ENCODE data around the gene CHRM1.

The CHRM1 gene

DNA sequence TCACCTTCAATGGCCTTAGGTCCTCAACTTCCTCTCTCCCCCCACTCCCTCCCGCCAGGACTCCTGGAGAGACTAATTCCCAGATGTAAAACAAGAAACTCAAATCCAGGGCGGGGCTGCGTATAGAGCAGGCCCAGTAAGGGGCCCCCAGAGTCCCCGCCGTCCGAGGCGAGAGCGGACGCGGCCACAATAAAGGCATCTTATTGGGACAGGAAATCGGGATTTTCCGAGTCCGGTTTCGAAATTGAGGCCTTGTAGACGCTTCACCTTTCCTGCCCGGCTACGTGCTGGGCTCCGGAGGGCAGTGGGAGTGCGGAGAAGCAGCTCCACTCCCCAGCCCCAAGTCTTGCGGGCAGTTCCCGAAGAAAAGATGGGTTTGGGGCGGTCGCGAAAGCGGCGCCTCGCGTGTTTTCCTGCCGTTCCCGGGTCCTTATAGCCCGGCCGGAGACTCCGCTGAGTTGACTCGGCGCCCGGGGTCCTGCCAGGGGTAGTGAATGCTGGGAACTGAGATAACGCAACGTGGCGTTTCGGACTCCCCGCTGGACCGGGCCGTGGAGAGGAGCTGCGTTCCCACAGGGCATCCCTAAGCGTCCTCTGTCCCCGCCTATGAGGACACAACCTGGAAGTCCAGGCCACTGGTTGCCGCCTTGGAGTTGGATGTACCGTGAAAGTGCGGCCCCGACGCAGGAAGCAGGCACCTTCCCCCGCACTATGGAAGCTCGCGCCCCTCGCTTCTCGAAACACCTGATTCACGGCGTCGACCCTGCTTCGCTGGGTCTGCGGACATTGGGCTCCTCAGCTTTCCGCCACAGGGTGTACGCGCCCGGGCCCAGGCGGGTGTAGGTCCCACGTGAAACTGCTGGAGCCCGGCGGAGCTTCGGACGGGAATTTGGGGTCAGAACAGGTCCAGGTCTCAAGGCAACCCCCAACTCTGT is 4.8 kb upstream of the CHRM1 start:
- no peak for DNase-seq (ENCODE audit: low read depth)

DNA sequence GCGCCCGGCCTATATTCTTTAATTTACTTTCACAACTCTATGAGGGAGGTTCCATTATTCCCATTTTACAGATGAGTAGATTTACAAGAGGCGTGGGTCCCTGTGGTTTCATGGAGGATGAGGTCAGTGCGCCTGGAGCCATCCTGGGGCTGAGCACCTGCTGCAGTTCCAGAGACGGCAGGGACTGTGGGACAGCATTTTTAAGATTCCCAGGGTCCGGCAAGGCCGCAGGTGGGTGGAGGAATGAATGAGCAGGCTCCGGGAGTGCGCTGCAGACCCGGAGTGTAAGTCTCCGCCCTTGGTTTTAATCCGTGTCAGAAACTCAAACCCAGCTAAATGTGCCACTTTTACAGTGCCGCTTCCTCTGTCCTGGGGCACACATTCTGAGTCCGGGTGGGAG is 4.1 kb upstream of the CHRM1 start:
- no peak for DNase-seq (ENCODE audit: low read depth)

DNA sequence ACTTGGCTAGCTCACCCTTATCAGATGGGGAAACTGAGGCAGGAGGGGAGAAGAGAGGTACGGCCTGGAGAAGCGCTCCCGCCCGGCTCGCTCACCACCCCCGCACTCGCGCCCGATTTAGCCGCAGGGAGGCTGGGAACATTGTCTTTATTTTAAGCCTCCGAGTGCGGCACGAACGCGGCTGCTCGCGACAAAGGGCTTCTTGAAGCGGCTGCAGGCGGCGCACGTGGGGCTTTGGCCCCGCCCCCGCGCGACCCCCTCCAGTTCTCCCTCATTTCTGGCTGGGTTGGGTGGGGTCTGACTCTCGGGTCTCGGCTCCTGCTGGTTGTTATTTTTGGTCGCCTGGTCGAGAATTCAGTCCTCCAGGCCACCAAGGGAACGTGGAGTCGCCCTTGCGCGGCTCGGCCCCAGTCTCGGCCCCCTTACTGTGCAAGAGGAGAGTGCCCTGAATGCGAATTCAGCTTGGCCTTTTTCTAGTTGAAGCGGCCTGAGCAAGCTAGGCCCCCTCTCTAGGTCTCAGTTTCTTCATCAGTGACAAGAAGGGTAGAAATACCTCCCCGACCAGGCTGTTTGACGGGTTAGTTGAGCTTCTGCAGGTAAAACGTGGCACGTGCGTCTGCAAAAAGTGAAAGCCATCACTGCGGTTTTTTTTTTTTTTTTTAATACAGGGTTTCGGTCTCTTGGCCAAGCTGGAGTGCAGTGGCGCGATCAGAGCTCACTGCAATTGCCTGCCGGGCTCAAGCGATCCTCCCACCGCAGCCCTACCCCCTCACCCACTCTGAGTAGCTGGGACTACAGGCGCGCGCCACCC is 2.6 kb upstream of the CHRM1 start:
- no peak for DNase-seq (ENCODE audit: low read depth)

DNA sequence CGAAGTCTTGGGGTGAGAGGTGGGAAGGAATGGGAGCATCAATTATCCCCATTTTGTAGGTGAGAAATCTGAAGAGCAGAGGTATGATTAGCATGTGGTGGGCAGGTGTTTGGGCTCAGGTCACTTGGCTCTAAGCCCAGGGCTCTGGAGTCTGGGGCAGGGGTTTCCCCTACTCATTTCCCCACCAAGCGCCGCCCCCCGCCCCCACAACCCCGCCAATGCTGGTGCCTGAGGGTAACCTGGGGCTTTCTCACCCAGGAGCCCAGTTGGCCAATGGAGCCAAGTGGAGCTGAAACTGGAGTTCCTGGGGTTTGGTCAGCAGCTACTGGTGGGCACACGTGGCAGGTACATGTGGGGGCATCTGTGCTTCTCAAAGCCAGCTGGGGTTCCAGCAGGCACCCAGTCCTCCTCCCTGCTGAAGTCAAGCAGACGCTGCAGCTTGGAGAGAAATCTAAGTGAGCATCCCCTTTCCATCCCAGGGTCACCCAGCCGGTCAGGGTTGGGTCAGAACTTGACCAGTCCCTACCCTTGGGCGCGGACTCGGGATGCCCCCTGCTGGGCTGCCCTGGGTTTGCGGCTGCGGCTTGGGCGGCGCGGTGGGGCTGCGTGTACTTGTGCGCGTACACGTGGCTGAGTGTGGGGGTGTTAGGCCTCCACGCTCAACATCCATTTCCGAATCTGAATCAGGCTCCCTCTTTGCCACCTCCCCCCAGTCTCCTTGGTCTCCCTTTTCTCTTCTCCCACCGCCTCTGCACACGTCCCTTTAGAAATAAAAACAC is 1.7 kb upstream of the CHRM1 start:
- DNase-seq (ENCODE audit: low read depth) = no peak

DNA sequence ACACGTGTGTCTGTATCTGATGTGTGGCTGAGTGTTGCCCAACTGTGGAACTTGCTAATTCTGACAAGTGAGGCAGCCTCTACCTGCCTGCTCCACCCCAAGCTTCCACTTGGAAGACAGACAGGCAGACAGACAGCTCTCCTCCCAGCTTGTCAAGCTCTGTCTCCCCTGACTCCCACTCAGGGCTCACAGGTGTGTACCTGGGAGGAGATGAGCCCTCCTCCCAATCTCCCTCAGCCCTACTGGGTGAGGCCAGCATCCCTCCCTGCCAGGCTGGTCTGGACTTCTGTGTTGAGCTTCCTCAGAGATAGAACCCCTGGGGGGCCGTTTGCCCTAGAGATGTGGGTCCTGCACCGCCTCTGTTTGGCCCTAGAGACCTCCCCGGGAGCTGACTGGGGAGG is 1.0 kb upstream of the CHRM1 start:
- no peak for DNase-seq (ENCODE audit: low read depth)

DNA sequence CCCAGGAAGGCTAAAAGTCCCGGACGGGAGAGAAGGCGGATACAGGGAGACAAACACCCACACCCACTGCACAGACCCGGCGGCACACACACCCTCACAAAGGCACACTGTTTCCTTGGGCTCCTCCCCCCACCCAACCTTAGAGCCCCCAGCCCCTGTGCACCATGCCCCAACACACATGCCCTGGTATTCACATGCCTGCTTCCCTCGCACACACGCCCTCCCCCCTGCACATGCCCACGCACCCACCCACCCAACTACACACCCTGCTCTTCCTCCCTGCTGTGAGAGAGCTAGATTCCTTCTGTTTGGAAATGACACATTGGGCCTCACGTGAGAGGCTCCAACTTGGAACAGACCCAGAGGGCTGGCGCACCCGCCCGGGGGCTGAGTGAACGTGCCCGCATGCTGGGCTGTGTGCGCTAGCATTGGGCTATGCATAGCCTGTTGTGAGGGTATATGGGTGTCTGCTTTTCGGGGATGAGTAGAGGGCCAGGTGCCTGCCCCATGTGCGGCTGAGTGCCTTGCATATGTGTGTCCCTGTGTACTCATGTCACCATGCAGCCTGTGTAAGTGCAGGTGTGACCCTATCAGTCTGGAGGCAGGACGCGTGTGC is 518 bp upstream of the CHRM1 start:
- DNase-seq (ENCODE audit: low read depth) = no peak

DNA sequence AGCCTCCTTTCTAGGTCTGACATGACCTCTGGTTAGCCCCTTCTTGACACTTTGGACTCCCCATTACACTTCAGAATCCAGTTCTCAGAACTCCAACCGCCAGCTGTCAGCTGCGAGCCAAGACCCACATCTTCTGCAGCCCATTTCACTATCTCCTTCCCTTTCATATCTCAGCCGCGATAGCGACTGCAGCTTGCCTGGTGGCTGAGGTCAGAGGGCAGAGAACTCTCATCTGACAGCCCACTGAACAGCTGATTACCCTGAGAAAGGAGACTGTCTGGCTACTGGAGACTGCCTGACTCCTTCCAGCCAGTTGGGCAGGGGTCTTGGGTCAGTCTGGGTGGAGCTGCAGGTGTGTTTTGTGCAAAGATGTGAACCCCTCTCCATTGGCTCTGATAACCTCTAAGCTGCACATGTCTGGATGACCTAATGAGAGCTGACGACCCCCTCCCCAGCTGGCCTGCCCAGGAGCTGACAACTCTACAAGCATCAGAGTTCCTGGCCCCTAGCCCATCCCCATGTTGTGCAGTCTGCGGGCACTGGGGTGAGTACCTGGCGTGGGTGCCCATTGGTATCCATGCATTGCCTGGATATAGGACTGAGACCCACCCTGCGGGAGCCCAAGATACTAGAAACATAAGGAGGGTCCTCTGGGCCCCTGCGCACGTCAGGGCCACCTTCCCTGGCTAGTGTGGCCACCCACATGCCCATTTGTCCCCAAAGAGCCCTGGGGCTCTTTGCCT is 1.1 kb downstream of the CHRM1 start:
- DNase-seq (ENCODE audit: low read depth) = no peak

DNA sequence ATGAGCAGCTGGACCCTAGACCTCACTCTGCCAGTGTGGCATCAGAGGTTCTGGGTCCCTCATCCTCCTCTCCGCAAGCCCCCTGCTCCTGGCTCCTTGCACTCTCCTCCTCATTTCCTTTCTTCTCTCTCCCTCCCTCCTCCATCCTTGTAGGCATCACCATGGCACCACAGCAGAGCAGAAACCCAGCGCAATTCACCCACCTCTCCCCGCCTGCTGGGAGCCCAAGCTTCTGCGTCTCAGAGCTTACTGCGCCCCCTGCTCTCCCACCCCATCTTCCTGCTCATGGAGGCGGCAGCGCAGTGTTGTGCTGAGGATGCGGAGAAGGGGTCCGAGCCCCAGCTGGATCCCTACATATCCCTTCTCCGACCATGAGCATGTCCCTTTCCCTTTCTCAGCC is 1.7 kb downstream of the CHRM1 start:
- no peak for DNase-seq (ENCODE audit: low read depth)

DNA sequence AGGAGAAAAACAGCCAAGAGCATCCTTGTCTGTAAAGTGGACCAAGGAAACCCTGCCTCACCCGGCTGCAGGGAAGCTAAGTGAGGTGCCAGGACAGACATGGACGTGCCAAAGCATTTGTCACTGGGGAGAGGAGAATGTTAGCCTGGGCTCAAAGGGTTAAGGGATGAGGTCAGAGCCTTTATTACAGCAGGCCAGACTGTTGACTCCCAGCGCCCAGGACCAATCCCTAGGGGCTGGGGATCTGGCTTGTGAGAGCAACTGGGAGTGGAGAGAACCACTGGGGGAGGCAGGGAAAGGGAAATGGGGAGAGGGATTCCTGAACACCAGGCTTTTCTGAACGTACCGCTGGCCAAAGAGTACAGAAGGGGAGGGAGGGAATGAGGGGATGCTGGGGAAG is 2.6 kb downstream of the CHRM1 start:
- DNase-seq (ENCODE audit: low read depth) = no peak

DNA sequence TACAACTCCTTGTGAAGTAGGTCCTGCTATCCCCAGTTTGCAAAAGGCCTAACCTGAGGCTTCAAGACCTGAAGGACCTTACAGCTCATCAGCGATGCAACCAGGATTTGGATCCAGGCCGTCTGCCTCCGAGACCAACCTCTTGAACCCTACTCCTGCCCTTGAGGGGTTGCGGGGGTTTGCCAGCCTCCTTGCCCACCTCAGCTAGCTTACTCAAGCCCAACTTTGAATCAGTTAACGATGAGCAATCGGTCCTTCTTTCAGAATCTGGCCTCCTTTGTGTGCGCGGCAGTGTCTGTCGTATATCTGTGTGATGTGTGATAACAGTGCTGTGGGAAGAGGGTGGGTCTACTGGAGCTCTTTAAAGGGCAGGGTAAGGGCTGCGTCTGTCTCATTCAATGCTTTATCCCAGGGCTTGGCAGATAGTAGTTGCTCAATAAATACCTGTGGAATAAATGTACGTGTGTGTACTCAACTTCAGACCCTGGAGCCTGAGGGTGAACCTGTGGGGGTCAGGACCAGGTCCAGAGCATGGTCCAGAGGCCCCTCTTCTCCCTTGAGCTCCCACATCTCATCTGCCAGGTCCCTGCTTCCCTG is 3.2 kb downstream of the CHRM1 start:
- DNase-seq (ENCODE audit: low read depth) = no peak

DNA sequence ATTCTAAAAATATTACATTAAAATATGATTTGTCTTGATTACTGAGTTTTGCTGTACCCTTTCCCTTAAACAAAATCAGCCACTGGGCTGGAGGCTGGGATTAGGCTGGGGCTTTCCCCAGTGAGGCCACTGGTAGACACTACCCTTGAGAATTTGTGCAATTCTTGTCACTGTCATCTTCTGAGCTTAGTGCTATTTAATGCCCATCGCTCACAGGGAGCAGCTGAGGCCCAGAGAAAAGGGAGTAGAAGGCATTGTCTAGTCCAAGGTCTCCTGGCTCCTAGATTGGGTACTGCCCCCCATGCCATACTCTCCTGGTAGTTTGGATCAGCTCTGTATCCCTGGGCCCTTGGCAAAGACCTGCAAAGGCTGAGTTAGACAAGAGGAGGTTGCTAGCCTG is 6.7 kb downstream of the CHRM1 start:
- no peak for DNase-seq (ENCODE audit: low read depth)

DNA sequence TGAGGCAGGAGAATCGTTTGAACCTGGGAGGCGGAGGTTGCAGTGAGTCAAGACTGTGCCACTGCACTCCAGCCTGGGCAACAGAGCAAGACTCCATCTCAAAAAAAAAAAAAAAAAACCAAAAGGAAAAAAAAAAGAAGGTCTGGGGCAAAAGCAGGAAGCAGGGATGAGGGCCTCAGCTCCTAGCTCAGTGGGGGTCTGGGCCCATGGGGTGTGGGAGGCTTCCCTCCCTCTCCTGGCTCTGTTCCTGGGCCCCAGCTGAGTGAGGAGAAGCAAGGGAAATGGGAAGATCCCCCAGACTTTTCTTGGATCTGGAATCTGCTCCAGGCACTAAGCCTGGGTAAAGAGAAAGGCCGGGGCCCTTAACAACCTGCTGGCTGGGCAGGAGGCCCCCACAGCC is 8.9 kb downstream of the CHRM1 start:
- no peak for DNase-seq (ENCODE audit: low read depth)

DNA sequence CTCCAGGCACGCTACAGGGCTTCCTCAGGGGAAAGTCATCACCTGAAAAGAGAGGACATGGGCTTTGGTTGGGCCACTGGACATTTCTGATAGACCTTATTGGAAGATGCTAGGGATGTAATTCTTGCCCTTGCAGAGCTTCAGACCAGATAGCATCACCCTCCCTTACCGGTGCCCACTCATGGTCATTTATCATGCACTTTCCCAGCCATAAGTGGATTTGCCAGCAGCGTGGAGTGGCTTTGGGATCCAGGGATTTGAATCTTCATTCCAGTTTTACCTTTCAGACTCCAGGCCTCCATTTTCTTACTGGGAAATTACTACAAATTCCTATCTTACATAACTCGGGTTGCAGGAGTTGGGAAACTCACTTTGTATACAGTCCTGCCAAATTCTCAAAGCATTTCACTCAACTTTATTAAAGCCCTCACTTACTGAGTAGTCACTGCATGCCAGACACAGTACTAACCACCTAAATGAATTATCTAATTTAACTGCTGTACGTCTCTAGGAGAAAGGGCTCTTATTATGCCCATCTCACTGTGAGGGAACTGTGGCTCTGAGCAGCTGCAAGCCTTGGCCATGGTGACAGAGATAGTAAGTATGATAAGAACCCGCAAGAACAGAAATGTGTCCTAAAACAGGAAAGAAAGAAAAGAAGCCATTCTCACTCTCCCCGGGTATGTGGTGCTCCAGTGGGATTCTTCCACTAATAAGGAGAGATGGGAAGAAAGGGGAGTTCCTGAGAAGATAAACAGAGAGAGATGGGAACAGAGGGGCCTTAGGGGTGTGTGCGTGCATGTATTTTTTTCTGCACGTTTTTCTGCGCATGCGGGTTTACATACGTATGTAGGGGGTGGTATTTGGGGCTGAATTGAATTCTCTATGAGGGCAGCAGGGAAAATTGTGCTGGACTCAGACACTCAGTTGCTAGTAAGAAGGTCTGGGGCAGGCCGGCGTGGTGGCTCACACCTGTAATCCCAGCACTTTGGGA is 9.7 kb downstream of the CHRM1 start:
- DNase-seq (ENCODE audit: low read depth) = no peak

DNA sequence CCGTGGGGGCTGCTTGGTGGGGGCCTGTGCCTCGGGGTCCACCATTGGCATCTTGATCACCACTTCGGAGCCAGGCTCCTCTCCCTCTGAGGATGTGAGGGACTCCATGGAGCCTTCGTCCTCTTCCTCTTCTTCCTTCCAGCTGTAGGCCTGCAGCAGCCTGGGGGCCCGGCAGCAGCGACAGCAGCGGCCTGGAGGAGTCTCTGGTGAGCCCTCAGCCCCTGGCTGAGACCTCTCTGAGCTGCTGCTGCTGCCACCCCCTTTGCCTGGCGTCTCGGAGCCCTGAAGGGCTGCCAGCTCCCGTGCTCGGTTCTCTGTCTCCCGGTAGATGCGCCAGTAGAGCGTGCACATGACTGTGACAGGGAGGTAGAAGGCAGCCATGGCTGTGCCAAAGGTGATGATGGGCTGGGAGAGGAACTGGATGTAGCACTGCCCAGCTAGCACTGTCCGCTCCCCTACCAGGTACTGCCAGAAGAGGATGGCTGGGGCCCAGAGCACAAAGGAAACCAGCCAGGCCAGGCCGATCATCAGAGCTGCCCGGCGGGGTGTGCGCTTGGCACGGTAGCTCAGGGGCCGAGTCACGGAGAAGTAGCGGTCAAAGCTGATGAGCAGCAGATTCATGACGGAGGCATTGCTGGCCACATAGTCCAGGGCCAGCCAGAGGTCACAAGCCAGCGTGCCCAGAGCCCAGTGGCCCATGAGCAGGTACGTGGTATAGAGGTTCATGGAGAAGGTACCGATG is 10.9 kb downstream of the CHRM1 start:
- DNase-seq (ENCODE audit: low read depth) = no peak

DNA sequence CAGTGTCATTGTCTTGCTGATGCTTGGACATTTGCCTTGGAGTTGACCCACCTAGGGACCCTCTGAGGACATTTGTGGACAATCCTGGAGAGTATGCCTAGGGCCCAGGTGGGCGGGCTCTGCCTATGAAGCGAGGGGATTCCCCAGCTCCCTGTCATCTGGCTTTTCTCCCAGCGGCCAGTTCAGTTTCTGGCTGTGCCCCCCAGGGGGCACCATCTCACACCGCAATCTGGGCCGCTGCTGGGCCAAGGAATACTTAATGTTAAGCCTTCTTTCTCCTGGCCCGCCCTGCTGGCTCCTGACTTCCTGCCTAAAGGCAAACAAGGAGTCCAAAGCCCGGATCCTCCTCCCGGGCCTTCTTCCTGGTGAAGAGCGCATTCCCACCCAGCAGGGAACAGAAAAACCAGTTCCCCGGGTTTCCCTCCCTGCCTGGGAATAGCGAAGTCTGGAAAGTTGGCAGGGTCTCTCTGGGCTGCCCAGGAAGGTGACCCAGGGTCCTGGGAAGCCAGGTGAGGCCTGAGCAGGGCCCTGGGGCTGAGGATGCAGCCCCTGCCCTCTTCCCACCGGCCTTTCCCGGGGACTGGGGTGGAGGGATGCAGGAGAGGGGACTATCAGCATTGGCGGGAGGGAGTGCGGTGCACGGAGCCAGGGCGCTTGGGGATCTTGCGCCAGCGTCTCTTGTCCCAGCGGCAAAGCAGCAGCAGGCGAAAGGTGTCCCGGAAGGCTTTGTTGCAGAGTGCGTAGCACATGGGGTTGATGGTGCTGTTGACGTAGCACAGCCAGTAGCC is 11.9 kb downstream of the CHRM1 start:
- DNase-seq (ENCODE audit: low read depth) = peak; percentile 18

DNA sequence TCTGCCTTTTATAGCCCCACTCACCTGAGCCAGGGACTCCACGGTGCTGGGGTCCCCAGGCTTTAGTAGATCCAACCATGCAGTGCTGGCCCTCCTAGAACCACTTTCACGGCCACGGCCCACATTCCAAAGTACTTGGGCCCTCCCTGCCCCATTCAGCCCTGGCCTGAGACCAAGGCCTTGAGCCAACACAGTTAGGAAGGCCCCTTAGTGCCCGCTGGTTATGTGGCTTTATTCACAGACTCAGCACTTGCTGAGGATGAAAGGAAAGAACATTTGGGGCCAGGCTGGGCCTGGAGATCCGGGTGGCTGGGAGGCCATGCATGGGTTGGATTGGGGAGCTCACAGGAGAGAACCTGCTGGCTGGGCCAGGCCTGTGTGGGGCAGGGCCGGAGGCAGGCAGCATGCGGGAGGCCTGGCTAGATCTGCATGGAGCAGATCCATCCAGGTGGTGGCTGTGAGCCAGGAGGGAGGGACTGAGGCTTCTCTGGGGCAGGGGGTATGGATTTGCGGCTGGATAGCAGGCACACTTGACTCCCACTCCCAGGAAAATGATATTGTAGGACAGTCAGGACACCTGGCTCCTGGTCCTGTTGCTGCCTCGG is 12.6 kb downstream of the CHRM1 start:
- DNase-seq (ENCODE audit: low read depth) = no peak

DNA sequence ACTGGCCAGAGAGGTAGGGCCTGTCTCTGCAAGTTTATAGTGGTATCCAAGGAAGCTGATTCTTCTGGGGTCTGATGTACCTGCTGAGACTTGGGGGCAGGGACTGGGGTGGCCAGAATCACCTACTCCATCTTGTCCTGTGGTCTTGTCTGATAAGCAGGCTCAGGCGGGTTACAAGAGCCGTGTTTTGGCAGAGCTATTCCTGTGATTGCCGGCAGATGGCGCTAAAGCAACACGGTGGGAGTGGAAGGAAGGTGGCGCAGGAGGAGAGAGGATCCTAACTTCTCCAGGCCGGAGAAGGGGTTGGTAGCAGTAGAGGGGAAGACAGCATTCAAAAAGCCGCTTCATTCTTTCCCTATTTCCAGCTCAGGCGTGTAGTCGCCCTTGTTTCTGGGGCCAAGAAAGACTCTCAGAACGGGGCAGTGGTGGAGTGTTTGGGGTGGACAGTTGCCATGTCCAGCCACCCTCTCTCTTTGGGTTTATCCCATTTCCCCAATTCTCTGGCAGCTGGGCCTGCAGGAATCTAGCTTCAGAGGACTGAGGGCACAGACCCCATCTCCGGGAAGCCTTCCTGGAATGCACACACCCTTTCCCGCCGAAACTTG is 15.1 kb downstream of the CHRM1 start:
- DNase-seq (ENCODE audit: low read depth) = peak; percentile 31
